Renal cortex interstitium (tissue), 11 donors: Measurements from ENCODE around the gene TRPC4. TPM values are rescaled to one million over a fixed set of nuclear protein-coding genes. Genes with fewer than 3 reads are reported as not detected.

ENCODE experiments used
- DNase-seq, 11 donors: peaks; one replicate each; pipeline ENCODE4 v3.0.0-alpha.2; 2013; ENCODE audit warnings: low read depth in 9 of 11, low spot score in 4 of 11; ENCODE audit errors: extremely low read depth in 1 of 11
- polyA plus RNA-seq, 3 donors: library from polyadenylated mRNA; unstranded; fragments of 120-200 nt; gene quantifications; one replicate each; pipeline ENCODE4 v1.2.1, GENCODE V29; 2013; ENCODE audit not compliant: insufficient read length in 3 of 3

The TRPC4 gene
- polyA plus RNA-seq, 3 donors: 4.4 to 6.4 (median 4.5) TPM

DNA sequence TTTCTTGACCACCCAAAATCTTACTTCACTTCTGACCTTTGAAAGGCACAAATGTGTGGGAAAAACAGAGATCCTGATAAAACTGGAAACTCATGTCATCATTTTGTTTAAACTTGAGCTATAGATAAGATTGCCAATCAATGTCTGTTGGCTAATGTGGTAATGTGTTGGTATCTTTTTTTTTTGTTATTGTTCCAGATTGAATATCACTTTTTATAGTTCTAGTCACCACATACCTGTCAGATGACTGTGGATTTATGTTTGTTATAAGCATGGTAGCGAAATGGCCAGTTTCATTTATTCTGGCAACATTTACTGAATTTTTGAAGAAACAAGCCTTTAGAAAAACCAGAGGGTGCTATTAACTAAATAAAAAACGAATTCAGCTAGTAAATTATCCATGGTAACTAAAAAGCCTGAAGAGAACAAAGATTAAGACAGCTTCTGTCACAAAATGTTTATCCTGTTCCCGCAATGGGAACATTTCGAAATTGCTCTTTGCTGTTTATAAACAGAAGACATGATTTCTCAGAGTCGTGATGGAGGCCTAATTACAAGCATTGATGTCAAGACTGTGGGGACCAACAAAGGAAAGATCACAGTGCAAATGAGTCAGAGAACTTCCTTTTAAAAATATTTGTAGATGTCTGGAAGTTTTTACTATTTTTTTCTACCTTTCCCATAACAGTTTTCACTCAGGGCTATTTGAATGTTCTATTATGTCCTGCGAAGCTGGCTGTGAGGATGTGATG is 188.1 kb downstream of the TRPC4 start:
- peak in 1 of 11 donors; percentile 14 for DNase-seq

DNA sequence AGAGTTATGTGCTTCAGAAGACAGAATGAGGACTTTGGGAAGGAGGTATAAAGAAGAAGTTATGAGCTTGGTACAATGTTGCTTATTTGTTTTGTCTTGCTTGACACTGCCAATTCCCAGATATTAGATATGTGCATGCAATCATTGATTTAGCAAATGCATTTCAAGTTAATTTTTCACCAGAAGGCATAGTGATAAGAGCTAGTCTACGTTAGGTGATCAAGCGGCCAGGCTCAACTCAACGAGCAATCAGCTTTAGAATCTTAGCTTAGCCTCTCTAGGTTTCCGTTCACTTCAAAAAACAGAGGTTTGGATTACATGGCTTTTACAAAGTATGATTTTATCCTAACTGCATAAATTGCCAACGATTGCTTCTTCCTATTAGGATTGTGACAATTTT is 189.4 kb downstream of the TRPC4 start:
- no peak for DNase-seq

GRCh38 chr13:37679043-37679442 is 190.5 kb downstream of the TRPC4 start:
- DNase-seq: no peak

GRCh38 chr13:37669845-37670244 is 199.7 kb downstream of the TRPC4 start:
- DNase-seq: no peak

DNA sequence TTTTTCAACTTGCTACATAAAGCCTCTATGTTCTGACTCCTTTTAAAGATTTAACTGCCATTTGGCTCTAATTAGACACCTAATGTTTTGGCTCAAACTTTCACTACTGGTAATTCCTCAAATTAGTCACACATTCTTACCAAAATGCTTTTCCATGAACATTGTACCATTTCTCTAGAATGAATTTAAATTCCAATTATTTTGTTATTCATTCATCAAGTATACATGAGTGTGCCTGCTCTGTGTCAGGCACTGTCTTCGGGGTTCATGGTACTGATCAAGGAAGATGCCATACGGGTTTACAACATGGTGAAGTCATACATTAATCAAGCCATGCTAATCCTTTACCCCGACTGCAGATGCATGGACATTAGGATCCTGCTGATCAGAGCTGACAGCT is 201.9 kb downstream of the TRPC4 start:
- no peak for DNase-seq

GRCh38 chr13:37666036-37666435 is 203.5 kb downstream of the TRPC4 start:
- DNase-seq: no peak

DNA sequence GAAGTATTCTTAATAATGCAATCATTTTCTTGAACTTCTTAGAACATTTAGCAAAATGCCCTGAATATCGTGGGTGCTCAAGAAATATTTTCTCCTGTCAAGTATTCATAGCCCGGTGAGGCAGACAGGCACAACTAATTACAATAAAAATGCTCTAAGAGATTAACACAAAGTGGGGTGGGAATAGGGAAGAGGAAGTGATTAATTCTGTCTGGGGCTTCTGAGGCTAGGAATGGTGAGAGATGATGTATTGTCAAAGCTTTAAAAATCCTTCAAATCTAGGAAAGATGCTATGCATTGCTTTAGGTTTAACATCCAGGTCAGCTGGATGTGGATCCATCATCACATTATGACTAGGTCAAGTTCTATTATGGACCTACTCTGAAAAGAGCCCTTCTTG is 204.2 kb downstream of the TRPC4 start:
- DNase-seq: no peak

DNA sequence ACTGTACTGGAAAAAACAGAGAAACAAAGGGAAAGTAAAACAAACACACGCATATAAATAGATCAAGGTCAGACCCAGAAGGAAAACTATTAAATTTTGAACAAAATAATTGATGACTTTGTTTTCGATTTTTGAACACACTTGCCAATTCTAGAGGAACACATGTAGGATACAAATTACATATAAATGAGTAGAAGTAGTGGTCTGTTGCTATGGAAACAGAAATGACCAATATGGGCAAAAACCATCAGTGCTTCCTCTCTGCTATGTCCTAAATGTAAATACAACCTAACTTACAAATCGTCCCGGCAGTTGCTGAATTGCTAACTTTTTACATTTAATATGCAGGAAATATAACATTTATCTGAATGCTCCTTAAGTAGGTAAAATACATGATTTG is 205.8 kb downstream of the TRPC4 start:
- DNase-seq: no peak

GRCh38 chr13:37662624-37663023 is 206.9 kb downstream of the TRPC4 start:
- no peak for DNase-seq

DNA sequence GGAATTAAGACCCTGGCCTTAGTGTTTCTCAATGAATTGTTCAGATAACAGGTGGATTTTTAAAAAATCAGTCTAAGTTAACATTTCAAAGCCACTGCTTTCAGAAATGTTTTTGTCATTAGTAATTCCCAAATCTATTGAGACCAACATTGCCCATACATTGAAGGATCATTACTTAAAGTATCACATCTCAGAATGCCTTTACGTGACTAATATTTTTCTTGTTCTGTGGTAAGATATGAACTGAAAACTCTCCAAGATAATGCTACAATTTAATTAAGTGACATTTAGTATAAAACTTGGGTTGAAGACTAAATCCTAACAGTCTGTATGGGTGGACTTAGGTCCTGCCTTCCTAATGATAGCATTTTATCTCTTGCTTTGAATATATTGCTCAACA is 211.6 kb downstream of the TRPC4 start:
- DNase-seq: no peak

- DNase-seq: no peak
These were observed 212.4 kb downstream of the TRPC4 start for GRCh38 chr13:37657134-37657533.

DNA sequence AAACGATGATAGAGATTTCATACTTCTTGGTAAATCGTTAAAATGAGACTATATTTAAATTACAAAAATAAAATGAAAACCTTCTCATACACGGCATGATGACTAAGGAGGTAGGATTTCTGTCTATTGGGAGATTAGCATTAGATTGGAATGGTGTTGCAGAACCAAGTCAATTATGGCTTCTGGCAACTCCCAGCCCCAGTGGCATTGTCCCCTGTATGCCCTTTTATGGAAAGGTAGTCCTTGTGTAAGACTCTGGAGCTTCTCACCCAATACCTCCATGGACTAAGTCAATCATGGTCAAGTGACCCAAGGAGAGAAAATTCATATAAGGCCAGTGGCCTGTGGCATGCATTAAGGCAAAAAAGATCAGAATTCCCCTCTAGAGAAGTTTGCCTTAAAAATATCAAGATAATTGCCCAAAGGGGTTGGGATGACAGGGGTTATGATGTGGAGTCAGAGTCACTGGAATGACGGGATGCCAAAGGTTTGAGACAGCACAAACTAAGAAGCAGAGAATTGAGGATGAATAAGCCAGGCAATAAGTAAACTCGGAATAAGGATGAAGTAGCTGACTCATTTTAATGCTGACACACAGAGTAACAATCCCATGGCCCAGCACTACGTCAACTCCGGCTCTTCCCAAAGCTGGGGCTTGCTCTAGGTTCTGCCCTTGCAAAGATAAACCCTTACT is 213.2 kb downstream of the TRPC4 start:
- DNase-seq: no peak

GRCh38 chr13:37652596-37652995 is 217.0 kb downstream of the TRPC4 start:
- DNase-seq: no peak

- no peak for DNase-seq
These were observed 217.7 kb downstream of the TRPC4 start for GRCh38 chr13:37651891-37652290.

DNA sequence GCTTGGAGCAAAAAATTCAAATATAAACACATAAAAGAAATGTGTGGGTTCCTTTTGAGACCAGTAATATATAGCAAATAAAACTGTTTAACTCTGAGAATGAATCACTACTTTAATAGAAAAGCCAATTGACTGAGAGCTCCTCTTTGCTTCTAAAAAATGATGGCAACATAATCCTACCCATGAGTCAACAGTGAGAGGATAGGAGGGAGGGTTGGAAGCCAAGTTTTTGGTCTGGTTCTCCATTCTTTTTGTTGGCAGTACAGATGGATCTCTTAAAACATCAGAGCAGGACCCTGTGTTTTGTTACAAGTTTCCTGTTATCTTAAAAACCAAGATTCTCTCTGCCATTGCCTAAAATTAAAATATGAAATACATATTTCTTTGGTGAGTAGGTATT is 221.0 kb downstream of the TRPC4 start:
- no peak for DNase-seq

GRCh38 chr13:37647031-37647650 is 222.4 kb downstream of the TRPC4 start:
- DNase-seq: no peak

DNA sequence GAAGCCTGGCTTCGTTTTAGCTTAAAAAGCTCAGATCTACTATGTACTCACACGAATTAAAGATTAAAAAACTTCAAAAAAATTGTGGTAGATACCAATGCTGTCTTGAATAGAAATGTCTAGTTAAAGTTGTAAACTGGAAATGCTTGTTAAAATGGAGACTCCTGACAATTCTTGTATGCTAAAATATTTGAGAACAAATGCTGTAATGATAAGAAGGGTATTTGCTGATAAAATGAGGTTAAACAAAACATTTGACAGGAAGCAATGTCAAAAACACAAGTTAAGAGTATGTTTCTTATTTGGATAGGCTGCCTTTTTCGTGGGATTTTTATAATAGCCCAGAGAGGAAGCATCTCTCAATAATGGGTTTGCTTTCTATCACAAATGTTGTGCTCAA is 223.0 kb downstream of the TRPC4 start:
- no peak for DNase-seq

DNA sequence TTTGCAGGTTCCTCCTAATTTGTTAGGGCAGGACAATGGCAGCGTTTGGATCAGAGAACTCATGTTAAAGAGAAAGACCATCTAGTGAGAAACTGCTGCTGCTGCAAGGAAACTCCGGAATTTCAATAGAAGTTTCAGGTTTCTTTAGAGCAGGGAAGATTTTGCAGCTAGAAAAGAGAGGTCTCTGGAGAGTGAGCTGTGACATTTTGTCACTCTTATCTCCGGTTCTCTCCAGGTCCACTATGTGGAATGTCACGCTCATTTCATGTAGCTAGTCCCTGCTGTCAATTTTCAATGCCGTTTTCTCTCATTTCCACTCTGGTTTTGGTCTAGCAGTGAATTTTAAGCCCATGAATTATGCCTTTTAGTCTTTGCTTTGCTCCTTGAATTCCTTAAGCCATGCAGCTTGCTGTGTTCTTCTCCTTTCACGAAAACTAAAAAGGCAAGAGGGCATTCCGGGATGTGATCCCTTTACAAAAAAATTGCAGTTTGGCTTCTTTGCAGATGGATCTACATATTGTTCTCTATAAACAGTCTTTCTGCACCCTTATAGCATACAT is 224.3 kb downstream of the TRPC4 start:
- no peak for DNase-seq

GRCh38 chr13:37641391-37641790 is 228.2 kb downstream of the TRPC4 start:
- DNase-seq: no peak

DNA sequence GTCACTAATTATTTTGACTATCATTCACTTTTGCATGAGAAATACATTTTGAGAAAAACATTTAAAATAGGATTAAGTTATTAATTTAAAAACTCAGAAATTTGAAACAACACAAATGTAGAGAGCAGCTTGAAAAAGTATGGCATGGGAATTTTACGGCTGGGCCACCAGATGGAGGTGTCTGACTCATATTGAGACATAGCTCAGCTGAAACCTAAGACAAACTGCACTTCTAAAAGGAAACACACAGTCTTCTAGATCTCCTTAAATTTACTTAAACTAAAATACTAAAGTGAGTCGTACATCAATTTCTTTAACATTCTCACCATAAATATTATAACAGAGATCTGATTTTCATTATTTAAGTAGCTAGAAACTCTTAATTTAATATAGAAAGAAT is 229.1 kb downstream of the TRPC4 start:
- DNase-seq: peak in 4 of 11 donors; percentile 24 to 42 (median 40)
